ENCODE data around the gene SEZ6L.

SEZ6L gene

GRCh38 chr22:26241361-26241760 lies 72.1 kb downstream of the SEZ6L start:
- DNase-seq (ENCODE audit: low read depth, low spot score), result no peak

GRCh38 chr22:26245001-26245400 lies 75.7 kb downstream of the SEZ6L start:
- DNase-seq (ENCODE audit: low read depth, low spot score), result no peak

DNA sequence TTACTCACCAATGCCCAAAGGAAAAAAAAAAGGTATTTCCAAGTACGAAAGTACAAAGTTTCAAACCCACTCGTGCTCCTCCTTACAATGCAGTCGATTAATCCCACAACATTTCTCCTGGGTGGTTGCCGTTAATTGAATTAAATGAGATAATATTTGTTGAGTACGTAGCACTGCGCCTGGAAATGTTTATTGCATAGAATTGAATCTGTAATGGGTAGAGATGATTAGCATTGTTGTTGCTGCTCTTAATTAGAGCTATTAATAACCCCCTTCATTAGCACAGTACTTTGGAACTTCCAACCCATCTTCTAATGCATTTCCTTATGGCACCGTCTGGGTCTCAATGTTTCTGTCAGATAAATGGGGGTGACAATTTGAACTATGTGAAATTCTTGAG lies 77.3 kb downstream of the SEZ6L start:
- no peak for DNase-seq (ENCODE audit: low read depth, low spot score)

DNA sequence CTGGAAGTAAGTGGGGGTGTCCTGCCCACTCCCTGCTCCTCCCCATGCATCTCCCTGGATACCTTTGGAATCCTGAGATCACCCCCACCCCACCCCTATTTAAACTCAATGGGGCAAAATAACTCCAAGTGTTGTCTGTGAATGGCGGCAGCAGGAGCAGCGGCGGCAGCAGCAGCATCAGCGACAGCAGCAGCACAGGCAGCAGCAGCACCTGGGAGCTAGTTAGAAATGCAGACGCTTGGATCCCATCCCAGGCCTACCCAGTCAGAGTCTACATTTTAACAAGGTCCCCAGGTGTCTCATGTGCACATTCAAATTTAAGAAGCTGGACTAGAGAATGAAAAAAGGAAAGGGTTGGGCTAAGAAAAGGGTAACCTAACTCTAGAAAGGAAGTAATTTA lies 82.6 kb downstream of the SEZ6L start:
- no peak for DNase-seq (ENCODE audit: low read depth, low spot score)

DNA sequence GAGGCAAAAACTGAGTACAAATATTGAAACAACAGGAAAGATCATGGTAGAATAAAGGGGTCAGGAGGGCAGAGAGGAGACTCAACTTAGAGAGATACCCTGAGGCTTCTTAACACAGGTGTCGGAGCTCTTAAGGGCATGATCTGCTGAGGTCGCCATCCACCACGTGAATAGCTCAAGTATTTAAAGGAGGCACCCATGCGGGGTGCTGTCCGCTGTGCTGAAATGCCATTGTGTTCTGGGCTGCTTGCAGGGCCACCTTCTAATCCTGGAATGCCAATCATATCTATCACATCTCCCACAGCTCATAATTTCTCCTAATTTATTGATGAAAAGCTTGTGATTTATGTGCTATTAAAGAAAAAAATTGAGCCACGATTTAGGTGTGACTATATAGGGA lies 90.2 kb downstream of the SEZ6L start:
- no peak for DNase-seq (ENCODE audit: low read depth, low spot score)

DNA sequence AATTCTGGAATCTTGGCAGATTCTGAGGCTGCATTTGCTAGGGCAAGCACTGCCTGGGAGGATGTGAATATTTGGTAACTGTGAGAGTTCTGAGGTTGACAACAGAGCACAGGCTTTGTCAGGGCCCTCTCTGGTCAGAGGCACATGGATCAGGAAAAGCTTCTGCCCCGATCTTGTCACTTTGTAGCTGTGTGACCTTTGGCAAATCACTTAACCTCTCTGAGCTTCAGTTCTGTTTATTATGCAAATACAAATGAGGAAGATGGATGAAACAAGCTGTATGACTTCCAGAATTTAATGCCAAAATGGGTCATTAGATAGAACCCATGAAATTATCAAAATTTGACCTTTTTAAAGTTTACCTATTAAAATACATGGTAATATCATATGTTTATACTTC lies 94.9 kb downstream of the SEZ6L start:
- DNase-seq (ENCODE audit: low read depth, low spot score), result no peak

- DNase-seq (ENCODE audit: low read depth, low spot score), result no peak
Measured at GRCh38 chr22:26265281-26265680, 96.0 kb downstream of the SEZ6L start.

- DNase-seq (ENCODE audit: low read depth, low spot score), result no peak
Measured at GRCh38 chr22:26265909-26266308, 96.6 kb downstream of the SEZ6L start.

DNA sequence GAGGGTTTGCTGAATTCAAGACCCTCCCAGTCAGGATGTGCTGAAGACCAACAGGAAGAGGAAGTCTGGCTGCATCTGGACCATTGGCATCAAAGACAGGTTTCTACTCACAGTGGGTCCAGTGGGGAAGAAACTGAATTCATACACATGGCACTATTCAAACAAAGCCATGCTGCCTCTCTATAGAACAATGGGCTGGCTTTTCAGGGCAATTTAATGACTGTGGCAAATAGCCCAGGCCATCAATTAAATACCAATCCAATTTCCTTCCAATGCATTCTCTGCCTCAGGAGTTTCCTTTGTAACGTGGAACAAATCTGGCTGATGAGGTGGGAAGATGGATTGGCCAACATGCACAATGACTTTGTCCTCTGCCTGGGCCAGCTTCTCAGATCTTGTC lies 98.6 kb downstream of the SEZ6L start:
- no peak for DNase-seq (ENCODE audit: low read depth, low spot score)

- no peak for DNase-seq (ENCODE audit: low read depth, low spot score)
Measured at GRCh38 chr22:26269572-26269971, 100.3 kb downstream of the SEZ6L start.

GRCh38 chr22:26271427-26271826 lies 102.2 kb downstream of the SEZ6L start:
- no peak for DNase-seq (ENCODE audit: low read depth, low spot score)

DNA sequence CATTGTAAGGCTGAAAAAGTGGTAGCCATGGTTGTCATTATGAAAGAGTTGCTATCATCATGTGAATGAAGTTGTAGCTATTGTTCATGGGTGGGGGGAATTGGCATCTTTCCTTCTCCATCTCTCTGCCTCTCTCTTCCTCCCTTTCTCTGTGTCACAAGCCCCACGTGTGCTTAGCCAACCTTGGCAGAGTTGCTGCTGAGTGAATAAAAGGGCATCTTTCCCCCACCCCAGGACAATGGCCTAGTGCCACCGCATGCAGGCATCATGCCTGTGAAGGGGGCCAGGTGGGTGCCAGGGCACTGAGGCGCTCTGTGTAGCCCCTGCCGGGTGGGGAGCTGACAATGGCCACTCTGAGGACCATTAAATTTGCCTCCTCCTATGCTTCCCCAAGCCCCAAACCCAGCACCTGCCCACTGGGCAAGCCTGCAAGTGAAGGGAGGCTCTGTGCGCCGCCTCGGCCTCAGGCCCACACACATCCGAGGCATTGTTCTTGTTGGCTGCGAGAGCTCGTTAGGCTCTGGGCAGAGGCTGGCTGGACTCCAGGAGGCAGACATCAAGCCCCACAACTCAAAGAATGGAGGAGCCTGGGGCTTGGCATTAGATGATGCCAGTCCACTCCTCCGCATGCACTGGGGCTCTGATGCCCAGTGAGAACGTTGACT lies 103.9 kb downstream of the SEZ6L start:
- DNase-seq (ENCODE audit: low read depth, low spot score), result no peak

GRCh38 chr22:26276529-26277160 lies 107.4 kb downstream of the SEZ6L start:
- DNase-seq (ENCODE audit: low read depth, low spot score), result no peak

DNA sequence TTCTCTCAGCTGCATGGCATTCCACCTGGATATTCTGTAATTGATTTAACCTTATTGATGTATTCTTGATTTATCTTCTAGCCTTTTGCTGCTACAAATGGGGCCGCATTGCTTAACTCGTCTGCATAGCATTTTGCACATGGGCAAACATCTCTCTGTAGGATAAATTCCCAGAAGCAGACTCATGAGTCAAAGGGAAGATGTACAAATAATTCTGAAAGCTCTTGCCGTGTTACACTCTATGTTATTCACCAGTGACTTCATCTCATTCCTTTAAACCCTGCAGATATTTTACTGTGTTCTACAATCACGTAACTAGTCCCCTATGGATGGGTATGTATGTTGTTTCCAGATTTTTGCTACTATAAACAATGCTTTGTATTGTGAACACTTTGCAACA lies 112.7 kb downstream of the SEZ6L start:
- DNase-seq (ENCODE audit: low read depth, low spot score), result no peak

GRCh38 chr22:26283330-26283729 lies 114.1 kb downstream of the SEZ6L start:
- no peak for DNase-seq (ENCODE audit: low read depth, low spot score)

DNA sequence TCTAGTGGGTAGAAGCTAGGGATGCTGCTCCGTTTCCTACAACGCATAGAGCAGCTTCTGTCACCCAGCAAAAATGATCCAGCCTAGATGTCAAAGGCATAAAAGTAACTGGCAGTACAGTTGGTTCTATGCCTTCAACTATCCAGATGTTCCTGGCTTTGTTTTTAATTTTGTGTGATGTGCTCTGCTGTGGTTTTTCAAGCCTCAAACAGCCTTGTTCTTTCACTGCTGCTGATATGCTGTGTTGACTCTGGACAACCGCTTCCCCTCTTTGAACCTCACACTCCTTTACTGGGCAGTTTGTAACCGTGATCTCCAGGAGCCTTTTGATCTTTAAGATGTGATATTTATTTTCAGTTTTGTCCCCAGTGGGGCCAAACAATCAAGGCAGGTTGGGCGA lies 116.4 kb downstream of the SEZ6L start:
- no peak for DNase-seq (ENCODE audit: low read depth, low spot score)

DNA sequence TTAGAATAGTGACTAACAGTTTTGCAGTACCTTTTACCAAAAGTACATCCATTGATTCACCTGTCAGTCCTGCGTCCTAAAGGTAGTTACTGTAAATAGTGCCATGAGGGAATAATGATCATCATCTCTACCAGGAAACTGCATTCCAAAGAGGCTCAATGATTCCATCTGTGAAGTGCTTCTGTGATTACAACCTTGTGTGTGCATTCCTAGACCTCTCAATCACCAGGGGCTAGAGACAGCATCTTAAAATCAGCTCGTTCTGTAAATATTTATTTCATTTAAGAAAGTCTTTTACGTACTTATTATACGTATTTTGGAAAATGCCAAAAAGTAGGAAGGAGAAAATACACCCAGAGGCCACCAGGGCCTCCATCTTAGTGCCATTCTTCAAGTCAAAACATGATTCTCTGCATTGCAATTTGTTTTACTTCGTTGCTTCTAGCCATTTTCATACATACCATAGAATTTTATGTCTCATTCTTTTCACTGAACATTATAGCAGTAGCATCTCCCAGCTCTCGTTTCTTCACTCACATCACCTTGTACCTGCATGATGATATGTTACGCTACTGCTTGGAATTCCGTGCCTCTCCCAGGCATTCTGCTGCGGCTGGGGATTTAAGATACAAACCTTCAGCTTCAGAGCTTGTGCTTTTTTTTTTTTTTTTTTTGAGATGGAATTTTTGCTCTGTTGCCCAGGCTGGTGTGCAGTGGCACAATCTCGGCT lies 117.0 kb downstream of the SEZ6L start:
- DNase-seq (ENCODE audit: low read depth, low spot score), result no peak

DNA sequence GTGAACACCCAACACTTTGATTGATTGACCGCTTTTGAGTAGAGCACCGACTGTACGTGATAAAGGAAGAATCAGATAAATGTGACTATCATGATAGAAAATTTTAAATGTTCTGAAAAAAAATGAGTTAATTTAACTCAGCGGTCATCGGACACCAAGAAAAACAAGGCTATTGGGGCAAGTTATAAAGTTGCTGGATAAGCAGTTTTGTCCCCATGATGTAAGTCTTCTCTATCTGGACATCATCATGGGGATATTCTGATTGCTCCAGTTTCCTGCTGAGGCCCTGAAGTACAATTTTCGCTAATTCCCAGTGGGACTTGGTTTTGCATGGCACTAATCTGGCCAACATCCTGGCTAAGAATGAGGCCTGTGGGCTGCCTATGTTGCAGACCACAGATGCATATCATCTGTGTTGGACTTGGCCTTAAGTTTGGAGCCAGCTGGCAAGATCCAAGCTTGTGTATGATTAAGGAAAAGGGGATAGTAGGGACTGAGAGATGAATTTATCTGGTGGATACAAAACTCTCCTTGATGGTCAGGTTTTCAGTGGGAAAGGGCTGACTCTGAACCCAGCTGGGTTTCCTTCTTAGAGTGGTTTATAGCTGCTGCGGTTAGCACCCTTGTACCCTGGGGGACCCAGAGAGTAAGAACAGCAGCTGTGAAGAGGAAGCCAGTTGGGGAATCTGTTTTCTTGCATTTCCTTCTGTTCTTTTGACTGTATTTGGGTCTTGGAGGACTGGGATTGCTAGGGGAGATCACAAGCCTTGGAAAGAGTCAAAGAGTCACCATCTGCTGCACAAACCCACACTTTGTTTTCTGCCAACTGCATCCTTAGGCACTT lies 118.3 kb downstream of the SEZ6L start:
- no peak for DNase-seq (ENCODE audit: low read depth, low spot score)

- DNase-seq (ENCODE audit: low read depth, low spot score), result no peak
Measured at GRCh38 chr22:26289611-26290101, 120.4 kb downstream of the SEZ6L start.

- DNase-seq (ENCODE audit: low read depth, low spot score), result no peak
Measured at GRCh38 chr22:26291940-26292666, 122.8 kb downstream of the SEZ6L start.

DNA sequence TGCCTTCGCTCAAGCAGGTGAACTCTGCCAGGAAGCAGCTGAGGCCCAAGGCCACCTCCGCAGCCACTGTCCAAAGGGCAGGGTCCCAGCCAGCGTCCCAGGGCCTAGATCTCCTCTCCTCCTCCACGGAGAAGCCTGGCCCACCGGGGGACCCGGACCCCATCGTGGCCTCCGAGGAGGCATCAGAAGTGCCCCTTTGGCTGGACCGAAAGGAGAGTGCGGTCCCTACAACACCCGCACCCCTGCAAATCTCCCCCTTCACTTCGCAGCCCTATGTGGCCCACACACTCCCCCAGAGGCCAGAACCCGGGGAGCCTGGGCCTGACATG lies 123.4 kb downstream of the SEZ6L start:
- DNase-seq (ENCODE audit: low read depth, low spot score), result no peak

All from activated CD4-positive, CD25-positive, alpha-beta regulatory T cell treated with anti-CD3 and anti-CD28 coated beads, Interleukin-2, amount 50 U/mL, for 16 hours (primary cell).